Astrocyte of the spinal cord (primary cell): ENCODE results near the gene OLFML2B.

Experiments used
- DNase-seq: peaks from one replicate; pipeline ENCODE4 v3.0.0; 2011; ENCODE audit warnings: low read depth, low spot score
- H3K4me3 ChIP-seq: 2 replicates; pipeline ENCODE4 v1.5.1; 2011; ENCODE audit warnings: low read depth, mild to moderate bottlenecking, low read length, moderate library complexity
- CTCF ChIP-seq: IDR thresholded peaks from 2 replicates; pipeline ENCODE4 v1.5.1; 2012; ENCODE audit warnings: low read depth, mild to moderate bottlenecking, low read length, inconsistent platforms
- in situ Hi-C: cut with HindIII; loops from 2 replicates; pipeline ENCODE4 v1.10.0; 2017; ENCODE audit warnings: low sequenced_read_pairs

OLFML2B gene

GRCh38 chr1:162023547-162024501 is at the start of gene OLFML2B:
Gene OLFML2B, minus strand, starts transcription at chr1:162023869. Its CDS starts 439 bp downstream, at chr1:162023430.
- in situ Hi-C loops: no loop called here
- H3K4me3 ChIP-seq: peak within 1 kb of the TSS; percentile 80
- peak; percentile 48 for TF ChIP-seq CTCF
- DNase-seq: peak; percentile 84

- in situ Hi-C loops: no loop called here
- no peak for DNase-seq
- H3K4me3 ChIP-seq: no peak overlapping the region
- TF ChIP-seq CTCF: no peak
Measured at GRCh38 chr1:162072740-162073139, 49.1 kb upstream of the OLFML2B start.

GRCh38 chr1:162070825-162071224 is 47.2 kb upstream of the OLFML2B start:
- no peak for TF ChIP-seq CTCF
- H3K4me3 ChIP-seq: peak overlapping the region; percentile 50
- no peak for DNase-seq
- in situ Hi-C loops: no loop called here

GRCh38 chr1:162070094-162070748 is 46.6 kb upstream of the OLFML2B start:
- no peak for DNase-seq
- peak overlapping the region; percentile 50 for H3K4me3 ChIP-seq
- no peak for TF ChIP-seq CTCF
- in situ Hi-C loops: no loop called here

- no peak for TF ChIP-seq CTCF
- H3K4me3 ChIP-seq: peak within 1 kb of the TSS; percentile 50
- in situ Hi-C loops: no loop called here
- peak; percentile 32 for DNase-seq
Measured at GRCh38 chr1:162069334-162070093, 45.8 kb upstream of the OLFML2B start, which contains the start of gene NOS1AP. Gene NOS1AP, plus strand, starts transcription at chr1:162069691. Its CDS starts 487 bp downstream, at chr1:162070178.

GRCh38 chr1:162068301-162068700 is 44.6 kb upstream of the OLFML2B start:
- no peak overlapping the region for H3K4me3 ChIP-seq
- no peak for DNase-seq
- in situ Hi-C loops: no loop called here
- no peak for TF ChIP-seq CTCF
